Measurements from ENCODE around the gene TMEM263.

Gene TMEM263

GRCh38 chr12:106941481-106942156 is 14.1 kb upstream of the TMEM263 start:
- TF ChIP-seq TAF1 (IDR thresholded peaks at IDR 0.05; ENCODE audit: borderline replicate concordance, insufficient read depth, low read length) (no peak), REST (IDR thresholded peaks at IDR 0.05; ENCODE audit: insufficient read depth in 1 of 2, low read depth in 2 of 2, low read length in 2 of 2) (no peak), FOXP2 (optimal IDR thresholded peaks at IDR 0.05; ENCODE audit: borderline replicate concordance, extremely low read depth, extremely low read length, insufficient read depth) (no peak), POLR2AphosphoS5 (IDR thresholded peaks at IDR 0.05; ENCODE audit: low read depth, low read length) (no peak), SIN3A (IDR thresholded peaks at IDR 0.05; ENCODE audit: borderline replicate concordance, insufficient read depth, low read length) (no peak)

- no peak for TF ChIP-seq POLR2AphosphoS5 (IDR thresholded peaks at IDR 0.05; ENCODE audit: low read depth, low read length)
- TF ChIP-seq REST (IDR thresholded peaks at IDR 0.05; ENCODE audit: insufficient read depth in 1 of 2, low read depth in 2 of 2, low read length in 2 of 2): no peak
- no peak for TF ChIP-seq FOXP2 (optimal IDR thresholded peaks at IDR 0.05; ENCODE audit: borderline replicate concordance, extremely low read depth, extremely low read length, insufficient read depth)
- no peak for TF ChIP-seq TAF1 (IDR thresholded peaks at IDR 0.05; ENCODE audit: borderline replicate concordance, insufficient read depth, low read length)
- no peak for TF ChIP-seq SIN3A (IDR thresholded peaks at IDR 0.05; ENCODE audit: borderline replicate concordance, insufficient read depth, low read length)
Observed at GRCh38 chr12:106942775-106943174, 12.9 kb upstream of the TMEM263 start.

- TF ChIP-seq TAF1 (IDR thresholded peaks at IDR 0.05; ENCODE audit: borderline replicate concordance, insufficient read depth, low read length) (no peak), FOXP2 (optimal IDR thresholded peaks at IDR 0.05; ENCODE audit: borderline replicate concordance, extremely low read depth, extremely low read length, insufficient read depth) (no peak), POLR2AphosphoS5 (IDR thresholded peaks at IDR 0.05; ENCODE audit: low read depth, low read length) (no peak), REST (IDR thresholded peaks at IDR 0.05; ENCODE audit: insufficient read depth in 1 of 2, low read depth in 2 of 2, low read length in 2 of 2) (no peak), SIN3A (IDR thresholded peaks at IDR 0.05; ENCODE audit: borderline replicate concordance, insufficient read depth, low read length) (no peak)
Observed at GRCh38 chr12:106945261-106945851, 10.4 kb upstream of the TMEM263 start.

GRCh38 chr12:106947461-106947860 is 8.2 kb upstream of the TMEM263 start:
- TF ChIP-seq POLR2AphosphoS5 (IDR thresholded peaks at IDR 0.05; ENCODE audit: low read depth, low read length): no peak
- no peak for TF ChIP-seq SIN3A (IDR thresholded peaks at IDR 0.05; ENCODE audit: borderline replicate concordance, insufficient read depth, low read length)
- no peak for TF ChIP-seq REST (IDR thresholded peaks at IDR 0.05; ENCODE audit: insufficient read depth in 1 of 2, low read depth in 2 of 2, low read length in 2 of 2)
